Astrocyte (in vitro differentiated cells and primary cell): ENCODE data around the gene PNMA3. TPM values are rescaled to one million over a fixed set of nuclear protein-coding genes. Genes with fewer than 3 reads are reported as not detected.
A peak's percentile ranks its signal among the peaks of the same experiment; 100 is the strongest.

Experiments
- DNase-seq: peaks from one replicate; pipeline ENCODE4 v3.0.0-alpha.2; 2010; ENCODE audit warnings: low read depth
- FAIRE-seq: peaks from 2 replicates; lab custom pipeline; 2011; peaks lifted over from hg19 to GRCh38; lab: Jason Lieb, UNC
- H2AFZ ChIP-seq: 2 replicates; pipeline ENCODE4 v1.6.0; 2012; ENCODE audit warnings: low read depth, low read length, inconsistent platforms
- H3K27ac ChIP-seq: 2 replicates; pipeline ENCODE4 v1.5.1; 2011; ENCODE audit warnings: low read depth, low read length, inconsistent platforms
- H3K27me3 ChIP-seq: 2 replicates; pipeline ENCODE4 v1.6.0; 2011; ENCODE audit warnings: low read length, inconsistent platforms; ENCODE audit not compliant: insufficient read depth
- H3K36me3 ChIP-seq: 2 replicates; pipeline ENCODE4 v1.5.1; 2011; ENCODE audit warnings: low read length, inconsistent platforms; ENCODE audit not compliant: insufficient read depth
- H3K4me1 ChIP-seq: 2 replicates; pipeline ENCODE4 v1.5.1; 2011; ENCODE audit warnings: low read length, inconsistent platforms; ENCODE audit not compliant: insufficient read depth
- H3K4me2 ChIP-seq: 2 replicates; pipeline ENCODE4 v1.6.0; 2012; ENCODE audit warnings: low read length, inconsistent platforms
- H3K4me3 ChIP-seq: 2 replicates; pipeline ENCODE4 v1.5.1; 2011; ENCODE audit warnings: low read depth, mild to moderate bottlenecking, low read length, inconsistent platforms; ENCODE audit not compliant: insufficient read depth
- H3K79me2 ChIP-seq: 2 replicates; pipeline ENCODE4 v1.6.0; 2012; ENCODE audit warnings: mild to moderate bottlenecking, low read length, inconsistent platforms; ENCODE audit not compliant: insufficient read depth
- H3K9ac ChIP-seq: 2 replicates; pipeline ENCODE4 v1.6.0; 2012; ENCODE audit warnings: mild to moderate bottlenecking, low read length, inconsistent platforms
- H3K9me3 ChIP-seq: 2 replicates; pipeline ENCODE4 v1.5.1; 2012; ENCODE audit warnings: low read depth, mild to moderate bottlenecking, low read length, inconsistent platforms; ENCODE audit not compliant: insufficient read depth
- H4K20me1 ChIP-seq: 2 replicates; pipeline ENCODE4 v1.6.0; 2012; ENCODE audit warnings: low read length, inconsistent platforms; ENCODE audit not compliant: insufficient read depth
- H3K27ac Mint-ChIP-seq: one replicate; pipeline ENCODE4 v1.8.0; 2021; ENCODE audit warnings: mild to moderate bottlenecking, mixed read lengths; ENCODE audit not compliant: unreplicated experiment
- H3K27me3 Mint-ChIP-seq: one replicate; pipeline ENCODE4 v1.8.0; 2021; ENCODE audit warnings: low read depth, mixed read lengths; ENCODE audit not compliant: unreplicated experiment
- H3K36me3 Mint-ChIP-seq: one replicate; pipeline ENCODE4 v1.8.0; 2021; ENCODE audit warnings: low read depth, mixed read lengths; ENCODE audit not compliant: unreplicated experiment
- H3K4me1 Mint-ChIP-seq: one replicate; pipeline ENCODE4 v1.8.0; 2021; ENCODE audit warnings: low read depth, mixed read lengths; ENCODE audit not compliant: unreplicated experiment
- H3K4me3 Mint-ChIP-seq: one replicate; pipeline ENCODE4 v1.8.0; 2021; ENCODE audit warnings: mild to moderate bottlenecking, moderate library complexity, mixed read lengths; ENCODE audit not compliant: unreplicated experiment
- H3K9me3 Mint-ChIP-seq: one replicate; pipeline ENCODE4 v1.8.0; 2021; ENCODE audit warnings: mild to moderate bottlenecking, mixed read lengths; ENCODE audit not compliant: unreplicated experiment
- CTCF ChIP-seq: IDR thresholded peaks from 2 replicates; pipeline ENCODE4 v1.5.1; 2011; ENCODE audit warnings: low read depth, mild to moderate bottlenecking, inconsistent platforms, low read length, moderate library complexity; ENCODE audit not compliant: insufficient read depth
- EZH2 ChIP-seq: IDR thresholded peaks from 2 replicates; pipeline ENCODE4 v1.6.1; 2012; ENCODE audit warnings: mild to moderate bottlenecking, low read length, inconsistent platforms; ENCODE audit not compliant: insufficient read depth
- total RNA-seq: library from RNA; stranded (reverse); gene quantifications from 2 replicates; pipeline ENCODE4 v1.2.1, GENCODE V29; 2021

The PNMA3 gene
- total RNA-seq, 1 donor from 2014 or later = 0.93 TPM

GRCh38 chrX:153060095-153060445 is 3.8 kb downstream of the PNMA3 start:
- Mint-ChIP-seq H3K36me3 (no peaks in the 10 kb centered on the region), H3K9me3 (no peaks in the 10 kb centered on the region), H3K27me3 (peaks cover 12% of the 10 kb centered on the region), H3K4me3 (no peak overlapping the region), H3K27ac (no peak overlapping the region), H3K4me1 (no peaks in the 10 kb centered on the region)
- TF ChIP-seq CTCF (no peak), EZH2 (no peak)
- no peak overlapping the region for H3K27ac ChIP-seq
- H3K4me2 ChIP-seq = no peak overlapping the region
- H3K4me3 ChIP-seq = no peak overlapping the region
- no peak overlapping the region for H3K9ac ChIP-seq
- H3K36me3 ChIP-seq = no peaks in the 10 kb centered on the region
- H3K79me2 ChIP-seq = no peaks in the 10 kb centered on the region
- no peaks in the 10 kb centered on the region for H3K9me3 ChIP-seq
- H3K4me1 ChIP-seq = no peaks in the 10 kb centered on the region
- H3K27me3 ChIP-seq = peaks cover 1% of the 10 kb centered on the region
- DNase-seq (no peak), FAIRE-seq (no peak)
- H2AFZ ChIP-seq = no peak overlapping the region
- no peaks in the 10 kb centered on the region for H4K20me1 ChIP-seq

- peak; percentile 50 for DNase-seq
- Histone ChIP-seq H4K20me1 (no peaks in the 10 kb centered on the region), H3K79me2 (no peaks in the 10 kb centered on the region), H3K4me3 (no peak overlapping the region), H3K9ac (no peak overlapping the region), H3K9me3 (no peaks in the 10 kb centered on the region), H3K4me1 (no peaks in the 10 kb centered on the region), H3K4me2 (peak overlapping the region; percentile 11), H2AFZ (no peak overlapping the region), H3K27ac (no peak overlapping the region), H3K27me3 (no peaks in the 10 kb centered on the region), H3K36me3 (no peaks in the 10 kb centered on the region)
- H3K36me3 Mint-ChIP-seq = no peaks in the 10 kb centered on the region
- no peaks in the 10 kb centered on the region for H3K9me3 Mint-ChIP-seq
- no peak overlapping the region for H3K27ac Mint-ChIP-seq
- FAIRE-seq = peak; percentile 84
- H3K4me1 Mint-ChIP-seq = no peaks in the 10 kb centered on the region
- H3K4me3 Mint-ChIP-seq = no peak overlapping the region
- no peak for TF ChIP-seq CTCF
- TF ChIP-seq EZH2 = no peak
- H3K27me3 Mint-ChIP-seq = peaks cover 9% of the 10 kb centered on the region
Measured at GRCh38 chrX:153061732-153062131, 5.5 kb downstream of the PNMA3 start.

- Mint-ChIP-seq H3K9me3 (no peaks in the 10 kb centered on the region), H3K4me3 (no peak overlapping the region), H3K27me3 (no peaks in the 10 kb centered on the region), H3K36me3 (no peaks in the 10 kb centered on the region), H3K27ac (no peak overlapping the region), H3K4me1 (no peaks in the 10 kb centered on the region)
- no peaks in the 10 kb centered on the region for H3K27me3 ChIP-seq
- H2AFZ ChIP-seq = no peak overlapping the region
- no peaks in the 10 kb centered on the region for H3K9me3 ChIP-seq
- no peaks in the 10 kb centered on the region for H4K20me1 ChIP-seq
- no peak overlapping the region for H3K4me2 ChIP-seq
- H3K27ac ChIP-seq = no peak overlapping the region
- FAIRE-seq (peak; percentile 99), DNase-seq (peak; percentile 30)
- no peak overlapping the region for H3K4me3 ChIP-seq
- H3K79me2 ChIP-seq = no peaks in the 10 kb centered on the region
- H3K36me3 ChIP-seq = no peaks in the 10 kb centered on the region
- no peak overlapping the region for H3K9ac ChIP-seq
- TF ChIP-seq EZH2 = no peak
- H3K4me1 ChIP-seq = no peaks in the 10 kb centered on the region
Measured at GRCh38 chrX:153063315-153063714, 7.0 kb downstream of the PNMA3 start.
